Natural killer cell (primary cell): ENCODE measurements around the gene STK32C. TPM values are rescaled to one million over a fixed set of nuclear protein-coding genes. Genes with fewer than 3 reads are reported as not detected.
"Not testable (repeated sequence)": the region's sequence is repeated elsewhere in the genome, so short reads cannot be mapped to it uniquely, and the experiment has no call there.

Experiments
- ATAC-seq, 3 donors: fragments of 150-1000 bp in 2 of 3; fragments of 200-7000 bp in 1 of 3; cut with Tn5 transposase; 1 replicate in 1 of 3; 2 replicates in 2 of 3; pipeline ENCODE4 v1.10.0; 2021; ENCODE audit warnings: mild to moderate bottlenecking in 2 of 3, moderate library complexity in 2 of 3
- DNase-seq, 2 donors: peaks; one replicate each; pipeline versions ENCODE4 v3.0.0 to v3.0.0-alpha.2; 2013 to 2021; ENCODE audit warnings: mixed read lengths in 1 of 2
- H3K27ac ChIP-seq: one replicate; pipeline ENCODE4 v1.5.1; 2013; ENCODE audit warnings: mild to moderate bottlenecking, low read length
- H3K27me3 ChIP-seq: one replicate; pipeline ENCODE4 v1.6.1; 2013; ENCODE audit warnings: low read length; ENCODE audit not compliant: control insufficient read depth, insufficient read depth
- H3K36me3 ChIP-seq: one replicate; pipeline ENCODE4 v1.6.1; 2013; ENCODE audit warnings: low read length; ENCODE audit not compliant: control insufficient read depth, insufficient read depth
- H3K4me1 ChIP-seq: one replicate; pipeline ENCODE4 v1.6.1; 2013; ENCODE audit warnings: low read length; ENCODE audit not compliant: control insufficient read depth, insufficient read depth
- H3K4me3 ChIP-seq: one replicate; pipeline ENCODE4 v1.5.1; 2013; ENCODE audit warnings: low read length
- H3K9me3 ChIP-seq: one replicate; pipeline ENCODE4 v1.6.1; 2013; ENCODE audit warnings: low read length; ENCODE audit not compliant: control insufficient read depth, insufficient read depth
- H3K27ac Mint-ChIP-seq, 2 donors: one replicate each; pipeline ENCODE4 v1.8.0; 2022; ENCODE audit warnings: mild to moderate bottlenecking in 2 of 2, mixed read lengths in 2 of 2, moderate library complexity in 1 of 2
- H3K27me3 Mint-ChIP-seq, 2 donors: one replicate each; pipeline ENCODE4 v1.8.0; 2022; ENCODE audit warnings: low read depth in 2 of 2, mixed read lengths in 2 of 2
- H3K36me3 Mint-ChIP-seq: one replicate; pipeline ENCODE4 v1.8.0; 2022; ENCODE audit warnings: mixed read lengths
- H3K4me1 Mint-ChIP-seq, 2 donors: one replicate each; pipeline ENCODE4 v1.8.0; 2022; ENCODE audit warnings: mixed read lengths in 2 of 2
- H3K4me3 Mint-ChIP-seq: one replicate; pipeline ENCODE4 v1.8.0; 2022; ENCODE audit warnings: mild to moderate bottlenecking, moderate library complexity, mixed read lengths
- H3K9me3 Mint-ChIP-seq, 2 donors: one replicate each; pipeline ENCODE4 v1.8.0; 2022; ENCODE audit warnings: mixed read lengths in 2 of 2
- CTCF ChIP-seq: fragments of 200-600 bp; IDR thresholded peaks from one replicate; pipeline ENCODE4 v1.8.0; 2022; ENCODE audit warnings: antibody characterized with exemption
- WGBS: methylation state at CpG from one replicate; pipeline ENCODE4 v1.1.7; 2013; ENCODE audit warnings: missing lambda C conversion rate; ENCODE audit not compliant: insufficient coverage; 5-methylcytosine and 5-hydroxymethylcytosine counted together
- intact Hi-C: fragments of 100-400 bp; cut with micrococcal nuclease; formaldehyde crosslinking; loops from one replicate; pipeline ENCODE4 v1.14.2; 2022
- total RNA-seq, 4 donors: library from RNA; stranded (reverse); fragments of 120-200 nt in 1 of 4; gene quantifications; one replicate each; pipeline versions ENCODE4 v1.2.3 to v1.2.4, GENCODE V29; 2013 to 2022

Gene STK32C
- total RNA-seq, 3 donors from 2014 or later (not counting 1 experiment from before 2014, with no cell fraction given), result 12.7 to 22.1 (median 17.9) TPM

GRCh38 chr10:132341781-132342180, 34.0 kb upstream of the STK32C start:
- DNase-seq (no peak), ATAC-seq (no peak)
- Mint-ChIP-seq H3K27ac (no peak overlapping the region), H3K9me3 (no peaks in the 10 kb centered on the region), H3K4me1 (peaks cover 10 to 11% of the 10 kb centered on the region in 2 donors), H3K27me3 (no peaks in the 10 kb centered on the region), H3K4me3 (no peak overlapping the region), H3K36me3 (peaks cover 11% of the 10 kb centered on the region)
- no peak overlapping the region for H3K27ac ChIP-seq
- 65% methylated on average over 4 of the region's 4 CpGs for WGBS
- no peak for TF ChIP-seq CTCF
- H3K27me3 ChIP-seq, result no peaks in the 10 kb centered on the region
- peaks cover 7% of the 10 kb centered on the region for H3K36me3 ChIP-seq
- intact Hi-C loops, result no loop called here
- peaks cover 6% of the 10 kb centered on the region for H3K4me1 ChIP-seq
- no peak overlapping the region for H3K4me3 ChIP-seq
- no peaks in the 10 kb centered on the region for H3K9me3 ChIP-seq

- no peaks in the 10 kb centered on the region for H3K9me3 Mint-ChIP-seq
- H3K36me3 ChIP-seq, result peaks cover 7% of the 10 kb centered on the region
- no peak overlapping the region for H3K4me3 Mint-ChIP-seq
- no peaks in the 10 kb centered on the region for H3K27me3 Mint-ChIP-seq
- peaks cover 18% of the 10 kb centered on the region in 2 donors for H3K4me1 Mint-ChIP-seq
- no peak for TF ChIP-seq CTCF
- H3K27ac ChIP-seq, result no peak overlapping the region
- DNase-seq (no peak), ATAC-seq (no peak)
- intact Hi-C loops, result no loop called here
- H3K27me3 ChIP-seq, result no peaks in the 10 kb centered on the region
- H3K36me3 Mint-ChIP-seq, result peaks cover 11% of the 10 kb centered on the region
- H3K9me3 ChIP-seq, result no peaks in the 10 kb centered on the region
- H3K27ac Mint-ChIP-seq, result no peak overlapping the region
- peaks cover 12% of the 10 kb centered on the region for H3K4me1 ChIP-seq
- 89% methylated on average over 6 of the region's 6 CpGs for WGBS
- H3K4me3 ChIP-seq, result no peak overlapping the region
Measured at GRCh38 chr10:132341017-132341416, 33.3 kb upstream of the STK32C start.

GRCh38 chr10:132339276-132339675, 31.5 kb upstream of the STK32C start:
- H3K27ac Mint-ChIP-seq, result no peak overlapping the region
- WGBS, result 96% methylated on average over 11 of the region's 11 CpGs
- DNase-seq (no peak), ATAC-seq (no peak)
- Histone ChIP-seq H3K4me3 (no peak overlapping the region), H3K27me3 (no peaks in the 10 kb centered on the region), H3K36me3 (peaks cover 5% of the 10 kb centered on the region), H3K9me3 (no peaks in the 10 kb centered on the region), H3K4me1 (peaks cover 26% of the 10 kb centered on the region), H3K27ac (no peak overlapping the region)
- H3K4me3 Mint-ChIP-seq, result no peak overlapping the region
- no peaks in the 10 kb centered on the region for H3K27me3 Mint-ChIP-seq
- no peaks in the 10 kb centered on the region for H3K36me3 Mint-ChIP-seq
- H3K4me1 Mint-ChIP-seq, result peaks cover 26 to 35% of the 10 kb centered on the region in 2 donors
- no peaks in the 10 kb centered on the region for H3K9me3 Mint-ChIP-seq
- TF ChIP-seq CTCF, result no peak
- intact Hi-C loops, result no loop called here

GRCh38 chr10:132338876-132339275, 31.1 kb upstream of the STK32C start:
- Histone ChIP-seq H3K4me1 (peaks cover 26% of the 10 kb centered on the region), H3K27me3 (no peaks in the 10 kb centered on the region), H3K36me3 (peaks cover 5% of the 10 kb centered on the region), H3K9me3 (no peaks in the 10 kb centered on the region), H3K4me3 (no peak overlapping the region), H3K27ac (no peak overlapping the region)
- DNase-seq, result no peak
- Mint-ChIP-seq H3K4me1 (peaks cover 26 to 35% of the 10 kb centered on the region in 2 donors), H3K36me3 (no peaks in the 10 kb centered on the region), H3K27me3 (no peaks in the 10 kb centered on the region), H3K27ac (peak overlapping the region; percentile 31 to 70), H3K4me3 (peak overlapping the region; percentile 58), H3K9me3 (no peaks in the 10 kb centered on the region)
- ATAC-seq, result no peak
- whole genome bisulfite sequencing, result 96% methylated on average over 10 of the region's 10 CpGs
- TF ChIP-seq CTCF, result no peak
- intact Hi-C loops, result no loop called here

GRCh38 chr10:132337854-132338253, 30.1 kb upstream of the STK32C start:
- H3K36me3 ChIP-seq, H3K4me3 ChIP-seq, DNase-seq, H3K27me3 Mint-ChIP-seq, H3K36me3 Mint-ChIP-seq, H3K27ac ChIP-seq, intact Hi-C loops, H3K27me3 ChIP-seq, ATAC-seq, H3K9me3 Mint-ChIP-seq, H3K9me3 ChIP-seq: not testable (repeated sequence)
- Mint-ChIP-seq H3K4me3 (peak overlapping the region; percentile 96), H3K27ac (peak overlapping the region; percentile 94 to 96), H3K4me1 (peaks cover 26 to 35% of the 10 kb centered on the region in 2 donors)
- WGBS, result 92% methylated on average over 7 of the region's 7 CpGs
- H3K4me1 ChIP-seq, result peaks cover 26% of the 10 kb centered on the region
